Progenitor cell of endocrine pancreas (in vitro differentiated cells): ENCODE data around the gene ARHGAP1. TPM values are rescaled to one million over a fixed set of nuclear protein-coding genes. Genes with fewer than 3 reads are reported as not detected.
"Not testable (repeated sequence)": the region's sequence is repeated elsewhere in the genome, so short reads cannot be mapped to it uniquely, and the experiment has no call there.

ENCODE experiments used
- DNase-seq: peaks from one replicate; pipeline ENCODE4 v3.0.0; 2021; ENCODE audit warnings: low spot score; ENCODE audit not compliant: unreplicated experiment
- H3K27ac Mint-ChIP-seq: 2 replicates; pipeline ENCODE4 v1.8.0; 2021; ENCODE audit warnings: mild to moderate bottlenecking, moderate library complexity, mixed read lengths
- H3K27me3 Mint-ChIP-seq: 2 replicates; pipeline ENCODE4 v1.8.0; 2021; ENCODE audit warnings: mixed read lengths
- H3K36me3 Mint-ChIP-seq: 2 replicates; pipeline ENCODE4 v1.8.0; 2022; ENCODE audit warnings: mixed read lengths; ENCODE audit not compliant: insufficient read depth
- H3K4me1 Mint-ChIP-seq: 2 replicates; pipeline ENCODE4 v1.8.0; 2021; ENCODE audit warnings: low read depth, mixed read lengths
- H3K4me3 Mint-ChIP-seq: 2 replicates; pipeline ENCODE4 v1.8.0; 2021; ENCODE audit warnings: low read depth, mild to moderate bottlenecking, moderate library complexity, mixed read lengths
- H3K9me3 Mint-ChIP-seq: 2 replicates; pipeline ENCODE4 v1.8.0; 2021; ENCODE audit warnings: low read depth, mixed read lengths
- CTCF ChIP-seq: fragments of 200-600 bp; sonication (generic); IDR thresholded peaks from one replicate; pipeline ENCODE4 v1.5.0; 2021; ENCODE audit warnings: antibody characterized with exemption, mild to moderate bottlenecking; ENCODE audit not compliant: unreplicated experiment
- total RNA-seq: library from RNA; stranded (reverse); gene quantifications from 2 replicates; pipeline ENCODE4 v1.2.1, GENCODE V29; 2021

ARHGAP1 gene
- total RNA-seq, 1 donor from 2014 or later: 39.8 TPM

GRCh38 chr11:46673713-46674462 lies 26.5 kb downstream of the ARHGAP1 start:
- Mint-ChIP-seq H3K27me3 (no peaks in the 10 kb centered on the region), H3K36me3 (peaks cover 14% of the 10 kb centered on the region), H3K4me3 (no peak overlapping the region), H3K27ac (no peak overlapping the region), H3K9me3 (no peaks in the 10 kb centered on the region), H3K4me1 (peaks cover 4% of the 10 kb centered on the region)
- TF ChIP-seq CTCF: no peak
- no peak for DNase-seq

- Mint-ChIP-seq H3K4me1 (peaks cover 4% of the 10 kb centered on the region), H3K4me3 (no peak overlapping the region), H3K36me3 (peaks cover 16% of the 10 kb centered on the region), H3K9me3 (no peaks in the 10 kb centered on the region), H3K27ac (no peak overlapping the region), H3K27me3 (no peaks in the 10 kb centered on the region)
- DNase-seq: no peak
- no peak for TF ChIP-seq CTCF
These were observed 28.0 kb downstream of the ARHGAP1 start for GRCh38 chr11:46672381-46672839.

GRCh38 chr11:46671958-46672315 lies 28.5 kb downstream of the ARHGAP1 start:
- H3K36me3 Mint-ChIP-seq: peaks cover 17% of the 10 kb centered on the region
- no peak for DNase-seq
- TF ChIP-seq CTCF: no peak
- no peaks in the 10 kb centered on the region for H3K9me3 Mint-ChIP-seq
- H3K27ac Mint-ChIP-seq: no peak overlapping the region
- no peaks in the 10 kb centered on the region for H3K27me3 Mint-ChIP-seq
- peaks cover 4% of the 10 kb centered on the region for H3K4me1 Mint-ChIP-seq
- no peak overlapping the region for H3K4me3 Mint-ChIP-seq

- H3K4me3 Mint-ChIP-seq, H3K27ac Mint-ChIP-seq, H3K4me1 Mint-ChIP-seq, DNase-seq, H3K9me3 Mint-ChIP-seq, H3K27me3 Mint-ChIP-seq: not testable (repeated sequence)
- peaks cover 21% of the 10 kb centered on the region for H3K36me3 Mint-ChIP-seq
These were observed 29.9 kb downstream of the ARHGAP1 start for GRCh38 chr11:46670521-46670920.

- peak; percentile 27 for TF ChIP-seq CTCF
- peaks cover 2% of the 10 kb centered on the region for H3K4me1 Mint-ChIP-seq
- H3K4me3 Mint-ChIP-seq: no peak overlapping the region
- no peak for DNase-seq
- peaks cover 24% of the 10 kb centered on the region for H3K36me3 Mint-ChIP-seq
- H3K9me3 Mint-ChIP-seq: no peaks in the 10 kb centered on the region
- H3K27me3 Mint-ChIP-seq: no peaks in the 10 kb centered on the region
- no peak overlapping the region for H3K27ac Mint-ChIP-seq
These were observed 30.7 kb downstream of the ARHGAP1 start for GRCh38 chr11:46669711-46670139.
